ENCODE data around the gene ERAP2.
"Not testable (repeated sequence)": the region's sequence is repeated elsewhere in the genome, so short reads cannot be mapped to it uniquely, and the experiment has no call there.

ERAP2 gene

GRCh38 chr5:96901384-96901783 is 25.1 kb downstream of the ERAP2 start:
- no peak for DNase-seq

- no peak for DNase-seq
Observed at GRCh38 chr5:96901841-96902240, 25.5 kb downstream of the ERAP2 start.

GRCh38 chr5:96902876-96903275 is 26.6 kb downstream of the ERAP2 start:
- DNase-seq: no peak

GRCh38 chr5:96903300-96903699 is 27.0 kb downstream of the ERAP2 start:
- no peak for DNase-seq

GRCh38 chr5:96904054-96904931 is 28.0 kb downstream of the ERAP2 start:
- DNase-seq: no peak

GRCh38 chr5:96905864-96906263 is 29.6 kb downstream of the ERAP2 start:
- no peak for DNase-seq

- DNase-seq: no peak
Observed at GRCh38 chr5:96909003-96909402, 32.7 kb downstream of the ERAP2 start.

GRCh38 chr5:96909435-96909834 is 33.1 kb downstream of the ERAP2 start:
- DNase-seq: no peak

- DNase-seq: no peak
Observed at GRCh38 chr5:96911139-96911538, 34.8 kb downstream of the ERAP2 start.

- DNase-seq: no peak
Observed at GRCh38 chr5:96913233-96913632, 36.9 kb downstream of the ERAP2 start.

GRCh38 chr5:96919754-96920197 is 43.5 kb downstream of the ERAP2 start:
- DNase-seq: no peak

- no peak for DNase-seq
Observed at GRCh38 chr5:96920744-96921355, 44.5 kb downstream of the ERAP2 start.

GRCh38 chr5:96922499-96923244 is 46.4 kb downstream of the ERAP2 start:
- DNase-seq: no peak

GRCh38 chr5:96924016-96924443 is 47.7 kb downstream of the ERAP2 start:
- no peak for DNase-seq

- DNase-seq: no peak
Observed at GRCh38 chr5:96926276-96926675, 50.0 kb downstream of the ERAP2 start.

GRCh38 chr5:96927008-96927407 is 50.7 kb downstream of the ERAP2 start:
- DNase-seq: peak; percentile 11

GRCh38 chr5:96928931-96929708 is 52.8 kb downstream of the ERAP2 start:
- no peak for DNase-seq

GRCh38 chr5:96930058-96930457 is 53.8 kb downstream of the ERAP2 start:
- DNase-seq: no peak

- DNase-seq: no peak
Observed at GRCh38 chr5:96930589-96930988, 54.3 kb downstream of the ERAP2 start.

GRCh38 chr5:96931037-96931436 is 54.7 kb downstream of the ERAP2 start:
- not testable (repeated sequence) for DNase-seq

- no peak for DNase-seq
Observed at GRCh38 chr5:96931605-96932004, 55.3 kb downstream of the ERAP2 start.

GRCh38 chr5:96932026-96932425 is 55.7 kb downstream of the ERAP2 start:
- no peak for DNase-seq

Data from HCEC 1CT (cell line).